Stimulated activated CD8-positive, alpha-beta memory T cell treated with anti-CD3 and anti-CD28 coated beads, Interleukin-2, amount 100 ng/mL, for 1 hour (primary cell): Measurements from ENCODE around the gene ELL.
A peak's percentile ranks its signal among the peaks of the same experiment; 100 is the strongest.

Experiments used
- DNase-seq, 2 donors: peaks; one replicate each; pipeline ENCODE4 v3.0.0-alpha.2; 2020; ENCODE audit warnings: low read depth in 2 of 2

ELL gene

GRCh38 chr19:18506101-18506930 lies 15.6 kb downstream of the ELL start:
- DNase-seq, result no peak

- no peak for DNase-seq
These were observed 16.8 kb downstream of the ELL start for GRCh38 chr19:18504886-18505610.

GRCh38 chr19:18503971-18504885 lies 17.6 kb downstream of the ELL start:
- DNase-seq, result no peak

- no peak for DNase-seq
These were observed 18.4 kb downstream of the ELL start for GRCh38 chr19:18503337-18503970.

GRCh38 chr19:18502638-18503294 lies 19.1 kb downstream of the ELL start:
- no peak for DNase-seq

- no peak for DNase-seq
These were observed 19.6 kb downstream of the ELL start for GRCh38 chr19:18502246-18502637.

GRCh38 chr19:18501832-18502231 lies 20.0 kb downstream of the ELL start:
- no peak for DNase-seq

- DNase-seq, result no peak
These were observed 20.5 kb downstream of the ELL start for GRCh38 chr19:18501351-18501750.

GRCh38 chr19:18500799-18501198 lies 21.1 kb downstream of the ELL start:
- no peak for DNase-seq

- no peak for DNase-seq
These were observed 21.5 kb downstream of the ELL start for GRCh38 chr19:18500376-18500775.

- DNase-seq, result no peak
These were observed 22.7 kb downstream of the ELL start for GRCh38 chr19:18499055-18499775.

GRCh38 chr19:18496980-18497256 lies 25.0 kb downstream of the ELL start:
- no peak for DNase-seq

- peak; percentile 23 to 31 for DNase-seq
These were observed 25.5 kb downstream of the ELL start for GRCh38 chr19:18496167-18496979.

- DNase-seq, result no peak
These were observed 26.5 kb downstream of the ELL start for GRCh38 chr19:18495204-18495911.

GRCh38 chr19:18494267-18494607 lies 27.6 kb downstream of the ELL start:
- DNase-seq, result no peak

GRCh38 chr19:18493440-18494266 lies 28.2 kb downstream of the ELL start:
- DNase-seq, result no peak

GRCh38 chr19:18491995-18492953 lies 29.6 kb downstream of the ELL start:
- DNase-seq, result no peak
